ENCODE data around the gene LTBP1.
"Not testable (repeated sequence)": the region's sequence is repeated elsewhere in the genome, so short reads cannot be mapped to it uniquely, and the experiment has no call there.

The LTBP1 gene

GRCh38 chr2:33229646-33230045, 282.9 kb downstream of the LTBP1 start:
- DNase-seq (ENCODE audit: low spot score), result no peak

GRCh38 chr2:33230195-33230594, 283.4 kb downstream of the LTBP1 start:
- DNase-seq (ENCODE audit: low spot score), result no peak

GRCh38 chr2:33230842-33231241, 284.1 kb downstream of the LTBP1 start:
- no peak for DNase-seq (ENCODE audit: low spot score)

- not testable (repeated sequence) for DNase-seq (ENCODE audit: low spot score)
These were observed 288.8 kb downstream of the LTBP1 start for GRCh38 chr2:33235559-33235958.

- no peak for DNase-seq (ENCODE audit: low spot score)
These were observed 290.0 kb downstream of the LTBP1 start for GRCh38 chr2:33236482-33237385.

GRCh38 chr2:33238111-33238510, 291.4 kb downstream of the LTBP1 start:
- no peak for DNase-seq (ENCODE audit: low spot score)

- DNase-seq (ENCODE audit: low spot score), result no peak
These were observed 293.4 kb downstream of the LTBP1 start for GRCh38 chr2:33240178-33240577.

- no peak for DNase-seq (ENCODE audit: low spot score)
These were observed 294.3 kb downstream of the LTBP1 start for GRCh38 chr2:33241072-33241471.

GRCh38 chr2:33241581-33241980, 294.8 kb downstream of the LTBP1 start:
- no peak for DNase-seq (ENCODE audit: low spot score)

- no peak for DNase-seq (ENCODE audit: low spot score)
These were observed 296.1 kb downstream of the LTBP1 start for GRCh38 chr2:33242845-33243244.

- DNase-seq (ENCODE audit: low spot score), result no peak
These were observed 299.7 kb downstream of the LTBP1 start for GRCh38 chr2:33246432-33246831.

- no peak for DNase-seq (ENCODE audit: low spot score)
These were observed 300.6 kb downstream of the LTBP1 start for GRCh38 chr2:33247365-33247764.

- no peak for DNase-seq (ENCODE audit: low spot score)
These were observed 303.8 kb downstream of the LTBP1 start for GRCh38 chr2:33250417-33251029.

GRCh38 chr2:33256162-33256755, 309.5 kb downstream of the LTBP1 start:
- no peak for DNase-seq (ENCODE audit: low spot score)

GRCh38 chr2:33258387-33258786, 311.6 kb downstream of the LTBP1 start:
- no peak for DNase-seq (ENCODE audit: low spot score)

GRCh38 chr2:33262097-33262496, 315.3 kb downstream of the LTBP1 start:
- DNase-seq (ENCODE audit: low spot score), result no peak

- no peak for DNase-seq (ENCODE audit: low spot score)
These were observed 318.0 kb downstream of the LTBP1 start for GRCh38 chr2:33264766-33265165.

GRCh38 chr2:33265584-33266338, 319.0 kb downstream of the LTBP1 start:
- DNase-seq (ENCODE audit: low spot score), result no peak

- DNase-seq (ENCODE audit: low spot score), result no peak
These were observed 319.7 kb downstream of the LTBP1 start for GRCh38 chr2:33266467-33266866.

- no peak for DNase-seq (ENCODE audit: low spot score)
These were observed 320.3 kb downstream of the LTBP1 start for GRCh38 chr2:33267043-33267442.

- no peak for DNase-seq (ENCODE audit: low spot score)
These were observed 321.0 kb downstream of the LTBP1 start for GRCh38 chr2:33267756-33268155.

- DNase-seq (ENCODE audit: low spot score), result no peak
These were observed 321.6 kb downstream of the LTBP1 start for GRCh38 chr2:33268246-33268831.

All from HuH-7.5 (cell line).